Measurements from ENCODE around the gene DDX54. TPM values are rescaled to one million over a fixed set of nuclear protein-coding genes. Genes with fewer than 3 reads are reported as not detected.
A peak's percentile ranks its signal among the peaks of the same experiment; 100 is the strongest.

Gene DDX54
- total and polyA plus RNA-seq, 2 of the 8 experiments (the other 6 are each of a cell fraction or from before 2014, with no cell fraction given) = 64.9 to 113 TPM

GRCh38 chr12:113232840-113233585 lies 47.7 kb upstream of the DDX54 start (continued):
- no peak for TF ChIP-seq ZNF274 (IDR thresholded peaks at IDR 0.05; ENCODE audit: borderline replicate concordance, extremely low read depth, low read length)
- TF ChIP-seq BRCA1 (IDR thresholded peaks at IDR 0.05; ENCODE audit: low read depth, low read length) = no peak
- peak; percentile 58 for TF ChIP-seq MAX (IDR thresholded peaks at IDR 0.05)
- no peak for TF ChIP-seq EZH2 (IDR thresholded peaks at IDR 0.05; ENCODE audit: low read depth, low read length, severe bottlenecking)
- TF ChIP-seq TBP (IDR thresholded peaks at IDR 0.05; ENCODE audit: low read depth, low read length) = no peak; the same call in 1 of the 2 replicates
- TF ChIP-seq BCL11A (IDR thresholded peaks at IDR 0.05; ENCODE audit: low read depth in 2 of 2, low read length in 2 of 2) = no peak
- peak; percentile 33 to 47 (median 45) for TF ChIP-seq CTCF (IDR thresholded peaks at IDR 0.05; ENCODE audit: control extremely low read depth in 1 of 3, insufficient read depth in 1 of 3, low read depth in 1 of 3, low read length in 3 of 3)
